Gastroesophageal sphincter (tissue), 3 donors: ENCODE results near the gene SND1.

Experiments
- CTCF ChIP-seq, 4 experiments: fragments of 200-600 bp in 2 of 4; fragments of 450-650 bp in 2 of 4; sonication (generic) in 1 of 4; IDR thresholded peaks; one replicate each; pipeline ENCODE4 v1.5.1; 2017 to 2019; ENCODE audit warnings: antibody characterized with exemption in 4 of 4, mild to moderate bottlenecking in 2 of 4, moderate library complexity in 2 of 4
- EP300 ChIP-seq: sonication (generic); formaldehyde crosslinking; IDR thresholded peaks from one replicate; pipeline ENCODE4 v1.6.1; 2017; ENCODE audit warnings: antibody characterized with exemption, mild to moderate bottlenecking

DNA sequence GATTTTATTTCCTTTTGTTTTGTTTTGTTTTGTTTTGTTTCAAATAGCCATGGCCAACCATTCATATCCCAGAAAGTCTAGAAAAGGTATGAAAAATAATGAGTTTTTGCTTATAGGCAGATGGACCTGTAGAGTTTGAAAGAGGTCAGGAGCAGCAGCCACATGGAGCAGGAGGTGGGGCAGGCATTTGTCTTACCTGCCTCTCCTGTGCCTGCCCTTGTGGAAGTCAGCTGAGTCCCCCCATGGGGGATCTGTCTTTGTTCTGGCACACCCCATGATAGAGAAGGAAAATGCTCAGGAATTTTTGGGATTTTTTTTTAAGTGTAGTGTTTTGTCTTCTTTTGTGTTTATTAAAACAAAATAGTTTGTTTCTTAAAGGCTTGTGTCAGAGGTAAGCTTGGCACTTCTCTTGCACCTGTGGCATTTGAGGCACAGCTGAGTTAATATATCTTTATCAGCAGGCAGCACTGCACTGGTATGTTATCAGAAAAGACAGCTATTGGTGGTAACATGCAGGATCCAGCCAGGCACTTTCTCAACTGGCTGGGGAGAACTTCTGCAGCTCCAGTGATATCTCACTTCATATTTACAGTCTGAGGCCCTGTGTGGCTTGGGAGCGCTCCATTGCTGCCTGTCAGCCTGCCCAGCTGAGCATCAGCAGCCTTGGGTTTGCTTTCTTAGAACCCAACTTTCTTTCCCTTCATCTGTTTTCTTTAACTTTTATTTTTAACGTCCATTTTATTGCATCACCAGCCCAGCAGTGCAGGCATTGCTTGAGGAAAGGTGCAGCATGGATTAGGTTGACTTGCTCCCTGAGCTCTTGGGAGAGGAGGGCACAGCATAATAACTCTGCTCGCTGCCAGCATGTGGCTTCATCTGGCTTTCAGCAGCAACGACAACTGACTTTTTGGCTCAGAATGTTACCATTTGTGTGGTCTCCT, 334.9 kb downstream of the SND1 start:
- TF ChIP-seq CTCF (IDR thresholded peaks at IDR 0.05) (no peak), EP300 (no peak)
